Smooth muscle cell (in vitro differentiated cells): ENCODE data around the gene TRPM3. TPM values are rescaled to one million over a fixed set of nuclear protein-coding genes. Genes with fewer than 3 reads are reported as not detected.

ENCODE experiments used
- DNase-seq: peaks from one replicate; lab custom pipeline; 2025; ENCODE audit not compliant: unreplicated experiment; lab: John Stamatoyannopoulos, UW
- H2AFZ ChIP-seq: fragments of 200-600 bp; sonication (generic); 2 replicates; pipeline ENCODE4 v1.6.0; 2016; ENCODE audit warnings: antibody characterized with exemption, low read depth, mild to moderate bottlenecking
- H3F3A ChIP-seq: fragments of 200-600 bp; sonication (generic); 2 replicates; pipeline ENCODE4 v1.6.0; 2017; ENCODE audit warnings: antibody characterized with exemption, low read depth
- H3K27ac ChIP-seq: fragments of 200-600 bp; sonication (generic); 2 replicates; pipeline ENCODE4 v1.5.1; 2016; ENCODE audit warnings: low read depth, mild to moderate bottlenecking
- H3K27me3 ChIP-seq: fragments of 200-600 bp; sonication (generic); 2 replicates; pipeline ENCODE4 v1.6.1; 2016; ENCODE audit warnings: low read depth, mild to moderate bottlenecking
- H3K36me3 ChIP-seq: fragments of 200-600 bp; sonication (generic); 2 replicates; pipeline ENCODE4 v1.5.1; 2016; ENCODE audit warnings: low read depth
- H3K4me1 ChIP-seq: fragments of 200-600 bp; sonication (generic); 2 replicates; pipeline ENCODE4 v1.5.1; 2016; ENCODE audit warnings: low read depth
- H3K4me2 ChIP-seq: fragments of 200-600 bp; sonication (generic); 2 replicates; pipeline ENCODE4 v1.6.0; 2016; ENCODE audit warnings: mild to moderate bottlenecking
- H3K4me3 ChIP-seq: fragments of 200-600 bp; sonication (generic); 2 replicates; pipeline ENCODE4 v1.5.1; 2016; ENCODE audit warnings: mild to moderate bottlenecking
- H3K79me2 ChIP-seq: fragments of 200-600 bp; sonication (generic); 2 replicates; pipeline ENCODE4 v1.6.0; 2016; ENCODE audit warnings: low read depth, mild to moderate bottlenecking
- H3K9ac ChIP-seq: fragments of 200-600 bp; sonication (generic); 2 replicates; pipeline ENCODE4 v1.6.0; 2016; ENCODE audit warnings: low read depth
- H3K9me3 ChIP-seq: fragments of 200-600 bp; sonication (generic); replicated peaks from 2 replicates; pipeline ENCODE4 v1.5.1; 2016; ENCODE audit warnings: low read depth
- H4K20me1 ChIP-seq: fragments of 200-600 bp; sonication (generic); 2 replicates; pipeline ENCODE4 v1.6.0; 2016; ENCODE audit warnings: low read depth
- CTCF ChIP-seq: fragments of 200-600 bp; sonication (generic); IDR thresholded peaks from 2 replicates; pipeline ENCODE4 v1.5.1; 2017; ENCODE audit warnings: borderline replicate concordance, mild to moderate bottlenecking, antibody characterized with exemption; ENCODE audit not compliant: insufficient read depth, poor library complexity, severe bottlenecking
- WGBS: methylation state at CpG from one replicate; pipeline ENCODE4 v1.1.7; 2016; ENCODE audit warnings: low lambda C conversion rate; 5-methylcytosine and 5-hydroxymethylcytosine counted together
- polyA plus RNA-seq: library from polyadenylated mRNA; unstranded; fragments of >200 nt; fragmentation: Nextera tagmentation; extraction: Ambion mirVana; gene quantifications from 2 replicates; pipeline ENCODE4 v1.2.1, GENCODE V29; 2016
- total RNA-seq: library from RNA; depleted of rRNA; stranded (reverse); fragments of >200 nt; gene quantifications from 2 replicates; pipeline ENCODE4 v1.2.3, GENCODE V29; 2014

Gene TRPM3
- total and polyA plus RNA-seq, 2 experiments from 2014 or later = not detected

DNA sequence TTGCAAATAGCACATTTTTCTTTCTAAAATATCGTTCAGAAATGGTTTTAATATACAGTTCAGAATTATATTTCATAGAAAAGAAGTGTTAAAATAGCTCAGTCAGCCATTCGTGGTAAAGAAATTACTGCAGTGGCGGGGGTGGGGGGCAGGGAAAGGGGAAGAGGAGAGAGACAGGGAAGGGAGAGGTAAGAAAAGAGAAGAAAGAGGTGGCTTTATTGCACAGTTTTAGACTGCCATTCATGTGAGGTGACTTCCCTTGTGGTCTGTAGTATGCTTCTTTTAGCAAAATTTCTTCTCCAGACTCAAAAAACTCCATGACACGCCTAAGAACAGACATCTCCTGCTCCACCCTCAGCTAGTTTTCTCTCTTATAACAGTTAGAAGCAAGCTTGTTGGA, 259.6 kb downstream of the TRPM3 start:
- no peak for DNase-seq
- no peak overlapping the region for H3K4me2 ChIP-seq
- no peak overlapping the region for H3K4me3 ChIP-seq
- no peaks in the 10 kb centered on the region for H3F3A ChIP-seq
- no peaks in the 10 kb centered on the region for H3K79me2 ChIP-seq
- no peak for TF ChIP-seq CTCF
- no peak overlapping the region for H3K9ac ChIP-seq
- no peaks in the 10 kb centered on the region for H3K27me3 ChIP-seq
- H3K27ac ChIP-seq = no peak overlapping the region
- H4K20me1 ChIP-seq = no peaks in the 10 kb centered on the region
- H3K9me3 ChIP-seq = no peaks in the 10 kb centered on the region
- WGBS = 81% methylated on average over 4 of the region's 4 CpGs
- no peaks in the 10 kb centered on the region for H3K4me1 ChIP-seq
- no peak overlapping the region for H2AFZ ChIP-seq
- H3K36me3 ChIP-seq = no peaks in the 10 kb centered on the region

DNA sequence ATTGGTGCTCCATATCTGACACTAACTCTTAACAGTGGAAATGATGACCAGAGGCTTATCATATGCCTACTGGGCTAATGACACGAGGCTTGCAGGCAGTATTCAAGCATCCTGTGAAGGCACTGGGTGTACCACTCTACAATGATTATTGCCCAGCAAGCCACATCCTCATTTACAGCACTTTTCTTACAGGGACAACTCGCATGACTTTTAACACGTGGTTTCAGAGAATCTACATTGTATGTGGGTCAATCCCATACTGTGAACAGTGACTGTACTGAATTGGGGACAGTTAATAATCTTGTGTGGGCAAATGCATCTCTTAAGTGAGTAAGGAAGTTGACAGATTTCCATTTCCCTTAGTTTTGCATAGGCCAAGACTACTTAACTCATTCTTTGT, 260.0 kb downstream of the TRPM3 start:
- H3K36me3 ChIP-seq = no peaks in the 10 kb centered on the region
- H4K20me1 ChIP-seq = no peaks in the 10 kb centered on the region
- WGBS = 83% methylated on average over 3 of the region's 3 CpGs
- H3K4me2 ChIP-seq = no peak overlapping the region
- no peak overlapping the region for H3K4me3 ChIP-seq
- H3K27ac ChIP-seq = no peak overlapping the region
- no peaks in the 10 kb centered on the region for H3K27me3 ChIP-seq
- H3K9ac ChIP-seq = no peak overlapping the region
- no peak overlapping the region for H2AFZ ChIP-seq
- H3K79me2 ChIP-seq = no peaks in the 10 kb centered on the region
- H3K4me1 ChIP-seq = no peaks in the 10 kb centered on the region
- no peaks in the 10 kb centered on the region for H3K9me3 ChIP-seq
- H3F3A ChIP-seq = no peaks in the 10 kb centered on the region
- DNase-seq = no peak
- TF ChIP-seq CTCF = no peak

- H2AFZ ChIP-seq = no peak overlapping the region
- no peaks in the 10 kb centered on the region for H3K36me3 ChIP-seq
- H3F3A ChIP-seq = no peaks in the 10 kb centered on the region
- H3K27me3 ChIP-seq = no peaks in the 10 kb centered on the region
- H3K9me3 ChIP-seq = no peaks in the 10 kb centered on the region
- no peak for DNase-seq
- WGBS = 93% methylated on average over 2 of the region's 2 CpGs
- H3K4me3 ChIP-seq = no peak overlapping the region
- no peaks in the 10 kb centered on the region for H4K20me1 ChIP-seq
- no peak overlapping the region for H3K9ac ChIP-seq
- H3K4me1 ChIP-seq = no peaks in the 10 kb centered on the region
- H3K79me2 ChIP-seq = no peaks in the 10 kb centered on the region
- no peak for TF ChIP-seq CTCF
- no peak overlapping the region for H3K4me2 ChIP-seq
- H3K27ac ChIP-seq = no peak overlapping the region
These were observed 261.7 kb downstream of the TRPM3 start for GRCh38 chr9:70859694-70860093.

GRCh38 chr9:70856411-70856810, 265.0 kb downstream of the TRPM3 start:
- Histone ChIP-seq H3K27ac (no peak overlapping the region), H3K4me2 (no peak overlapping the region), H3K9ac (no peak overlapping the region), H3K36me3 (no peaks in the 10 kb centered on the region), H2AFZ (no peak overlapping the region), H3K9me3 (no peaks in the 10 kb centered on the region), H3K79me2 (no peaks in the 10 kb centered on the region), H3K4me1 (no peaks in the 10 kb centered on the region), H3F3A (no peaks in the 10 kb centered on the region), H4K20me1 (no peaks in the 10 kb centered on the region), H3K4me3 (no peak overlapping the region), H3K27me3 (no peaks in the 10 kb centered on the region)
- TF ChIP-seq CTCF = no peak
- WGBS = 49% methylated on average over 2 of the region's 2 CpGs
- DNase-seq = no peak
